Measurements from ENCODE around the gene CPNE1.
"Not testable (repeated sequence)": the region's sequence is repeated elsewhere in the genome, so short reads cannot be mapped to it uniquely, and the experiment has no call there.

The CPNE1 gene

GRCh38 chr20:35697696-35698297, 33.1 kb upstream of the CPNE1 start:
- DNase-seq = no peak

GRCh38 chr20:35695978-35696377, 31.3 kb upstream of the CPNE1 start:
- DNase-seq = no peak

GRCh38 chr20:35695245-35695749, 30.6 kb upstream of the CPNE1 start:
- DNase-seq = no peak

GRCh38 chr20:35690265-35690664, 25.6 kb upstream of the CPNE1 start:
- DNase-seq = no peak

GRCh38 chr20:35686872-35687271, 22.2 kb upstream of the CPNE1 start:
- DNase-seq = not testable (repeated sequence)

GRCh38 chr20:35685368-35685767, 20.7 kb upstream of the CPNE1 start:
- DNase-seq = not testable (repeated sequence)

- no peak for DNase-seq
Observed at GRCh38 chr20:35681960-35682359, 17.3 kb upstream of the CPNE1 start.

- DNase-seq = peak; percentile 27 to 49
Observed at GRCh38 chr20:35680452-35681183, 15.9 kb upstream of the CPNE1 start.

- no peak for DNase-seq
Observed at GRCh38 chr20:35674921-35675320, 10.2 kb upstream of the CPNE1 start.

GRCh38 chr20:35673884-35674283, 9.2 kb upstream of the CPNE1 start:
- no peak for DNase-seq

GRCh38 chr20:35669681-35670080, 5.0 kb upstream of the CPNE1 start:
- DNase-seq = no peak

GRCh38 chr20:35669221-35669620, 4.5 kb upstream of the CPNE1 start:
- no peak for DNase-seq

GRCh38 chr20:35665949-35666288, 1.2 kb upstream of the CPNE1 start:
- DNase-seq = no peak

GRCh38 chr20:35663516-35664465, 909 bp downstream of the CPNE1 start:
- DNase-seq = no peak

- no peak for DNase-seq
Observed at GRCh38 chr20:35662551-35662950, 2.1 kb downstream of the CPNE1 start.

- no peak for DNase-seq
Observed at GRCh38 chr20:35661908-35662307, 2.8 kb downstream of the CPNE1 start.

- DNase-seq = no peak
Observed at GRCh38 chr20:35661053-35661452, 3.6 kb downstream of the CPNE1 start.

GRCh38 chr20:35660122-35660937, 4.4 kb downstream of the CPNE1 start:
- no peak for DNase-seq

GRCh38 chr20:35657271-35657670, 7.4 kb downstream of the CPNE1 start:
- DNase-seq = no peak

- no peak for DNase-seq
Observed at GRCh38 chr20:35654415-35654814, 10.3 kb downstream of the CPNE1 start.

- DNase-seq = no peak
Observed at GRCh38 chr20:35653893-35654292, 10.8 kb downstream of the CPNE1 start.

GRCh38 chr20:35653430-35653734, 11.3 kb downstream of the CPNE1 start:
- DNase-seq = no peak

Measured in AML-193 (cell line).